HCT116 (cell line): Measurements from ENCODE around the gene TNRC18. TPM values are rescaled to one million over a fixed set of nuclear protein-coding genes. Genes with fewer than 3 reads are reported as not detected.
A peak's percentile ranks its signal among the peaks of the same experiment; 100 is the strongest.

ENCODE experiments used
- ATAC-seq: fragments of 200-7000 bp; cut with Tn5 transposase; 2 replicates; pipeline ENCODE4 v1.9.1; 2020; ENCODE audit warnings: mild to moderate bottlenecking, moderate library complexity
- BruUV-seq: library from RNA; stranded (reverse); fragments of 400-500 nt; replicated peaks from 2 replicates; lab custom pipeline; 2021; lab: Mats Ljungman, UMichigan
- CTCF ChIA-PET: fragments of 300-600 bp; sonication (Branson Sonifier 250); formaldehyde crosslinking; loops from one replicate; lab custom pipeline; 2021; ENCODE audit warnings: antibody characterized with exemption; lab: Charles Lee
- POLR2A ChIA-PET: fragments of 300-600, 350-600 bp; sonication (Branson Sonifier 250); formaldehyde crosslinking; loops from one replicate; lab custom pipeline; 2021; ENCODE audit warnings: antibody characterized with exemption; lab: Charles Lee
- RAD21 ChIA-PET, 2 experiments: fragments of 300-600 bp; sonication (Branson Sonifier 250); formaldehyde crosslinking; loops; one replicate each; lab custom pipeline; 2023; ENCODE audit warnings: low total read pairs in 2 of 2; ENCODE audit not compliant: uncharacterized antibody in 2 of 2, unreplicated experiment in 2 of 2, low non-redundant PET in 1 of 2; lab: Charles Lee
- DNase-seq: peaks from one replicate; pipeline ENCODE4 v3.0.0-alpha.2; 2010; ENCODE audit warnings: low read depth, low spot score
- H2AFZ ChIP-seq: fragments of 200-600 bp; shearing (Covaris generic), sonication (generic); 2 replicates; pipeline ENCODE4 v1.6.1; 2017; ENCODE audit warnings: low read depth, mixed run types, mixed read lengths, antibody characterized with exemption, low read length; ENCODE audit not compliant: poor library complexity, severe bottlenecking
- H3K27ac ChIP-seq: 2 replicates; pipeline ENCODE4 v1.5.1; 2012; ENCODE audit warnings: low read depth, low read length
- H3K27me3 ChIP-seq: fragments of 200-600 bp; sonication (generic); 2 replicates; pipeline ENCODE4 v1.6.1; 2016; ENCODE audit warnings: mixed run types, low read length, mixed read lengths; ENCODE audit not compliant: insufficient read depth
- H3K36me3 ChIP-seq, 2 experiments: fragments of 200-500 bp in 1 of 2; fragments of 200-600 bp in 1 of 2; sonication (Bioruptor generic) in 1 of 2; sonication (generic) in 1 of 2; 2 replicates each; pipeline versions ENCODE4 v1.5.1 to v1.6.1; 2014 to 2016; ENCODE audit warnings: low read length in 2 of 2, inconsistent platforms in 1 of 2, mixed read lengths in 1 of 2, mixed run types in 1 of 2; ENCODE audit not compliant: insufficient read depth in 2 of 2, control insufficient read depth in 1 of 2
- H3K4me1 ChIP-seq, 2 experiments: fragments of 200-600 bp in 1 of 2; sonication (generic) in 1 of 2; 2 replicates each; pipeline versions ENCODE4 v1.5.1 to v1.6.1; 2012 to 2017; ENCODE audit warnings: low read length in 2 of 2, inconsistent platforms in 1 of 2, mild to moderate bottlenecking in 1 of 2, mixed read lengths in 1 of 2, mixed run types in 1 of 2, moderate library complexity in 1 of 2; ENCODE audit not compliant: insufficient read depth in 2 of 2, control insufficient read depth in 1 of 2
- H3K4me2 ChIP-seq: fragments of 200-600 bp; sonication (generic); 2 replicates; pipeline ENCODE4 v1.6.1; 2017; ENCODE audit warnings: mixed run types, low read length, mixed read lengths
- H3K4me3 ChIP-seq, 2 experiments: fragments of 200-600 bp in 1 of 2; sonication (generic) in 1 of 2; replicated peaks in 1 of 2; 2 replicates each; pipeline ENCODE4 v1.5.1; 2011 to 2016; ENCODE audit warnings: low read length in 2 of 2, control low read depth in 1 of 2, low read depth in 1 of 2, mild to moderate bottlenecking in 1 of 2, mixed read lengths in 1 of 2, mixed run types in 1 of 2
- H3K79me2 ChIP-seq: fragments of 200-600 bp; sonication (generic); 2 replicates; pipeline ENCODE4 v1.6.1; 2017; ENCODE audit warnings: mild to moderate bottlenecking, mixed run types, low read length, moderate library complexity, mixed read lengths; ENCODE audit not compliant: insufficient read depth
- H3K9ac ChIP-seq: fragments of 200-600 bp; sonication (generic); 2 replicates; pipeline ENCODE4 v1.6.1; 2016; ENCODE audit warnings: low read length, mixed read lengths
- H3K9me2 ChIP-seq: fragments of 200-600 bp; sonication (generic), shearing (Covaris generic); 2 replicates; pipeline ENCODE4 v1.6.1; 2017; ENCODE audit warnings: mixed run types, mild to moderate bottlenecking, moderate library complexity; ENCODE audit not compliant: insufficient read depth
- H3K9me3 ChIP-seq, 2 experiments: fragments of 200-500 bp in 1 of 2; fragments of 200-600 bp in 1 of 2; sonication (Bioruptor generic) in 1 of 2; sonication (generic) in 1 of 2; 2 replicates each; pipeline ENCODE4 v1.6.1; 2014 to 2017; ENCODE audit warnings: low read length in 2 of 2, mixed read lengths in 2 of 2, inconsistent platforms in 1 of 2, low read depth in 1 of 2, mild to moderate bottlenecking in 1 of 2, mixed run types in 1 of 2, moderate library complexity in 1 of 2; ENCODE audit not compliant: control insufficient read depth in 1 of 2, insufficient read depth in 1 of 2
- H4K20me1 ChIP-seq: fragments of 200-600 bp; sonication (generic), shearing (Covaris generic); 2 replicates; pipeline ENCODE4 v1.6.1; 2017; ENCODE audit warnings: mixed run types, mild to moderate bottlenecking, moderate library complexity; ENCODE audit not compliant: insufficient read depth
- CBX3 ChIP-seq: IDR thresholded peaks from 2 replicates; pipeline ENCODE4 v1.6.1; 2012; ENCODE audit warnings: low read depth
- CEBPB ChIP-seq: IDR thresholded peaks from 2 replicates; pipeline ENCODE4 v1.6.1; 2012; ENCODE audit warnings: low read depth
- ELF1 ChIP-seq: IDR thresholded peaks from 2 replicates; pipeline ENCODE4 v1.6.1; 2012; ENCODE audit warnings: low read depth, borderline replicate concordance
- EZH2 ChIP-seq: fragments of 200-600 bp; sonication (generic); IDR thresholded peaks from 2 replicates; pipeline ENCODE4 v1.6.1; 2017; ENCODE audit warnings: antibody characterized with exemption, mixed run types
- POLR2A ChIP-seq: IDR thresholded peaks from 2 replicates; pipeline ENCODE4 v1.7.0; 2011; ENCODE audit warnings: borderline replicate concordance; ENCODE audit not compliant: insufficient read depth, insufficient read length; ENCODE audit errors: extremely low read depth
- RAD21 ChIP-seq: IDR thresholded peaks from 2 replicates; pipeline ENCODE4 v1.6.1; 2012; ENCODE audit warnings: low read depth, mild to moderate bottlenecking
- SIN3A ChIP-seq: IDR thresholded peaks from 2 replicates; pipeline ENCODE4 v1.6.1; 2012; ENCODE audit warnings: low read depth
- SP1 ChIP-seq: IDR thresholded peaks from 2 replicates; pipeline ENCODE4 v1.6.1; 2012; ENCODE audit warnings: low read depth
- TCF7L2 ChIP-seq: IDR thresholded peaks from 2 replicates; pipeline ENCODE4 v1.7.0; 2011; ENCODE audit warnings: borderline replicate concordance, inconsistent platforms; ENCODE audit not compliant: insufficient read depth, insufficient read length; ENCODE audit errors: extremely low read depth
- YY1 ChIP-seq: IDR thresholded peaks from 2 replicates; pipeline ENCODE4 v1.6.1; 2011; ENCODE audit warnings: low read length, low read depth, moderate library complexity, mild to moderate bottlenecking; ENCODE audit not compliant: insufficient replicate concordance; ENCODE audit errors: extremely low read depth
- intact Hi-C: fragments of 100-400 bp; cut with micrococcal nuclease; formaldehyde crosslinking; loops from 2 replicates; pipeline ENCODE4 v1.10.0; 2022
- total RNA-seq: library from RNA; stranded (reverse); gene quantifications from one replicate; pipeline ENCODE4 v1.2.1, GENCODE V29; 2021; ENCODE audit not compliant: unreplicated experiment
- TF ChIP-seq, protein P1 (sequence below): IDR thresholded peaks from 2 replicates; pipeline ENCODE4 v1.6.1; 2012; ENCODE audit warnings: low read depth
- TF ChIP-seq, protein P2 (sequence below): IDR thresholded peaks from 2 replicates; pipeline ENCODE4 v1.6.1; 2012
- TF ChIP-seq, protein P3 (sequence below): IDR thresholded peaks from 2 replicates; pipeline ENCODE4 v1.6.1; 2011; ENCODE audit warnings: mild to moderate bottlenecking, low read length, moderate library complexity; ENCODE audit not compliant: insufficient replicate concordance; ENCODE audit errors: extremely low read depth
- TF ChIP-seq, protein P4 (sequence below): IDR thresholded peaks from 2 replicates; pipeline ENCODE4 v1.6.1; 2012
- TF ChIP-seq, protein P5 (sequence below), 3 experiments: fragments of 200-600 bp in 1 of 3; sonication (generic) in 1 of 3; IDR thresholded peaks in 2 of 3; conservative IDR thresholded peaks in 1 of 3; 2 replicates each; pipeline ENCODE4 v1.5.1; 2012 to 2017; ENCODE audit warnings: low read depth in 2 of 3, low read length in 2 of 3, antibody characterized with exemption in 1 of 3, borderline replicate concordance in 1 of 3, control low read depth in 1 of 3, mild to moderate bottlenecking in 1 of 3, mixed read lengths in 1 of 3, mixed run types in 1 of 3, moderate library complexity in 1 of 3; ENCODE audit not compliant: insufficient read depth in 1 of 3

Gene TNRC18
- total RNA-seq, 1 experiment from 2014 or later: 101 TPM

DNA sequence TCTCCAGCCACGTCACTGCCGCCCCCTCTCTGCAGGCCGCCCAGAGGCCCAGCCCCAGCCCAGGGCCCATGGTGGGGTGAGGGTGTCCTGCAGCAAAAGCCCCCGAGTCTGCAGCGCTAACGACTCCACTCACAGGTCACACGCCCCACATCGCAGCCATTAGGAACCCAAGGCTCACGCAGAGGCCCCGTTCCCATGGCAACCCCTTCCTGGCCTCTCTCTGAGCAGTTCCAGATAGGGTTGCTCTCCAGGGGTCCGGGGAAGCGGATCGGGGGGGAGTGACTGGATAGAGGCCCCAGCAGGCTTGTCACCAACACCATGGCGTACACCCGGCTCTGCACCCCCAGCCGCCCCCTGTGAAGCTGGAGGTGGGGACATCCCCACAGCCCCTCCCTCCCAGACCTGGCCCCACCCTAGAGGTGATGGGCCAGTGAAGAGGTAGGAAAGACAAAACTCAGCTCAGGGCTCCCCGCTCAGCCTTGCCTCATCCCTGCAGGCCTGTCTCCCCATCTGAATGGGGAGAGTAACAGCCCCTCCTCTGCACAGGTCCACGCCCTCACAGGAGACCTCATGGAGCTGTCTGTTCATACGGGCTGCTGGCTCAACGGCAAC is 41.2 kb downstream of the TNRC18 start:
- H3K4me3 ChIP-seq: no peak overlapping the region
- H2AFZ ChIP-seq: no peak overlapping the region
- H3K36me3 ChIP-seq: peaks cover 4 to 17% of the 10 kb centered on the region in 2 experiments; a peak in 2 of 4 replicates
- peaks cover 87% of the 10 kb centered on the region for H3K79me2 ChIP-seq
- ChIA-PET RAD21 (no interaction called here), CTCF (no interaction called here), POLR2A (interaction anchor here (1.5 kb wide), 1 partner anchor 14 kb away, joined by 5 read pairs; no protein-coding TSS in a partner anchor)
- H3K4me1 ChIP-seq: peaks cover 0 to 5% of the 10 kb centered on the region in 2 experiments; a peak in 2 of 4 replicates
- TF ChIP-seq EZH2 (no peak), ELF1 (no peak), POLR2A (no peak), SIN3A (no peak), TCF7L2 (no peak), CEBPB (no peak), RAD21 (no peak), YY1 (no peak), SP1 (no peak), CBX3 (no peak)
- TF ChIP-seq, protein P1, sequence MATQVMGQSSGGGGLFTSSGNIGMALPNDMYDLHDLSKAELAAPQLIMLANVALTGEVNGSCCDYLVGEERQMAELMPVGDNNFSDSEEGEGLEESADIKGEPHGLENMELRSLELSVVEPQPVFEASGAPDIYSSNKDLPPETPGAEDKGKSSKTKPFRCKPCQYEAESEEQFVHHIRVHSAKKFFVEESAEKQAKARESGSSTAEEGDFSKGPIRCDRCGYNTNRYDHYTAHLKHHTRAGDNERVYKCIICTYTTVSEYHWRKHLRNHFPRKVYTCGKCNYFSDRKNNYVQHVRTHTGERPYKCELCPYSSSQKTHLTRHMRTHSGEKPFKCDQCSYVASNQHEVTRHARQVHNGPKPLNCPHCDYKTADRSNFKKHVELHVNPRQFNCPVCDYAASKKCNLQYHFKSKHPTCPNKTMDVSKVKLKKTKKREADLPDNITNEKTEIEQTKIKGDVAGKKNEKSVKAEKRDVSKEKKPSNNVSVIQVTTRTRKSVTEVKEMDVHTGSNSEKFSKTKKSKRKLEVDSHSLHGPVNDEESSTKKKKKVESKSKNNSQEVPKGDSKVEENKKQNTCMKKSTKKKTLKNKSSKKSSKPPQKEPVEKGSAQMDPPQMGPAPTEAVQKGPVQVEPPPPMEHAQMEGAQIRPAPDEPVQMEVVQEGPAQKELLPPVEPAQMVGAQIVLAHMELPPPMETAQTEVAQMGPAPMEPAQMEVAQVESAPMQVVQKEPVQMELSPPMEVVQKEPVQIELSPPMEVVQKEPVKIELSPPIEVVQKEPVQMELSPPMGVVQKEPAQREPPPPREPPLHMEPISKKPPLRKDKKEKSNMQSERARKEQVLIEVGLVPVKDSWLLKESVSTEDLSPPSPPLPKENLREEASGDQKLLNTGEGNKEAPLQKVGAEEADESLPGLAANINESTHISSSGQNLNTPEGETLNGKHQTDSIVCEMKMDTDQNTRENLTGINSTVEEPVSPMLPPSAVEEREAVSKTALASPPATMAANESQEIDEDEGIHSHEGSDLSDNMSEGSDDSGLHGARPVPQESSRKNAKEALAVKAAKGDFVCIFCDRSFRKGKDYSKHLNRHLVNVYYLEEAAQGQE: no peak
- TF ChIP-seq, protein P2, sequence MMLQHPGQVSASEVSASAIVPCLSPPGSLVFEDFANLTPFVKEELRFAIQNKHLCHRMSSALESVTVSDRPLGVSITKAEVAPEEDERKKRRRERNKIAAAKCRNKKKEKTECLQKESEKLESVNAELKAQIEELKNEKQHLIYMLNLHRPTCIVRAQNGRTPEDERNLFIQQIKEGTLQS: no peak
- TF ChIP-seq, protein P3, sequence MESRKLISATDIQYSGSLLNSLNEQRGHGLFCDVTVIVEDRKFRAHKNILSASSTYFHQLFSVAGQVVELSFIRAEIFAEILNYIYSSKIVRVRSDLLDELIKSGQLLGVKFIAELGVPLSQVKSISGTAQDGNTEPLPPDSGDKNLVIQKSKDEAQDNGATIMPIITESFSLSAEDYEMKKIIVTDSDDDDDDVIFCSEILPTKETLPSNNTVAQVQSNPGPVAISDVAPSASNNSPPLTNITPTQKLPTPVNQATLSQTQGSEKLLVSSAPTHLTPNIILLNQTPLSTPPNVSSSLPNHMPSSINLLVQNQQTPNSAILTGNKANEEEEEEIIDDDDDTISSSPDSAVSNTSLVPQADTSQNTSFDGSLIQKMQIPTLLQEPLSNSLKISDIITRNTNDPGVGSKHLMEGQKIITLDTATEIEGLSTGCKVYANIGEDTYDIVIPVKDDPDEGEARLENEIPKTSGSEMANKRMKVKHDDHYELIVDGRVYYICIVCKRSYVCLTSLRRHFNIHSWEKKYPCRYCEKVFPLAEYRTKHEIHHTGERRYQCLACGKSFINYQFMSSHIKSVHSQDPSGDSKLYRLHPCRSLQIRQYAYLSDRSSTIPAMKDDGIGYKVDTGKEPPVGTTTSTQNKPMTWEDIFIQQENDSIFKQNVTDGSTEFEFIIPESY: no peak
- TF ChIP-seq, protein P4, sequence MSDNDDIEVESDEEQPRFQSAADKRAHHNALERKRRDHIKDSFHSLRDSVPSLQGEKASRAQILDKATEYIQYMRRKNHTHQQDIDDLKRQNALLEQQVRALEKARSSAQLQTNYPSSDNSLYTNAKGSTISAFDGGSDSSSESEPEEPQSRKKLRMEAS: no peak
- TF ChIP-seq, protein P5, sequence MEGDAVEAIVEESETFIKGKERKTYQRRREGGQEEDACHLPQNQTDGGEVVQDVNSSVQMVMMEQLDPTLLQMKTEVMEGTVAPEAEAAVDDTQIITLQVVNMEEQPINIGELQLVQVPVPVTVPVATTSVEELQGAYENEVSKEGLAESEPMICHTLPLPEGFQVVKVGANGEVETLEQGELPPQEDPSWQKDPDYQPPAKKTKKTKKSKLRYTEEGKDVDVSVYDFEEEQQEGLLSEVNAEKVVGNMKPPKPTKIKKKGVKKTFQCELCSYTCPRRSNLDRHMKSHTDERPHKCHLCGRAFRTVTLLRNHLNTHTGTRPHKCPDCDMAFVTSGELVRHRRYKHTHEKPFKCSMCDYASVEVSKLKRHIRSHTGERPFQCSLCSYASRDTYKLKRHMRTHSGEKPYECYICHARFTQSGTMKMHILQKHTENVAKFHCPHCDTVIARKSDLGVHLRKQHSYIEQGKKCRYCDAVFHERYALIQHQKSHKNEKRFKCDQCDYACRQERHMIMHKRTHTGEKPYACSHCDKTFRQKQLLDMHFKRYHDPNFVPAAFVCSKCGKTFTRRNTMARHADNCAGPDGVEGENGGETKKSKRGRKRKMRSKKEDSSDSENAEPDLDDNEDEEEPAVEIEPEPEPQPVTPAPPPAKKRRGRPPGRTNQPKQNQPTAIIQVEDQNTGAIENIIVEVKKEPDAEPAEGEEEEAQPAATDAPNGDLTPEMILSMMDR (IDR thresholded peaks at IDR 0.05 in 2 of 3, conservative IDR thresholded peaks at IDR 0.05 in 1 of 3; ENCODE audit: borderline replicate concordance in 1 of 3, insufficient read depth in 1 of 3, low read depth in 2 of 3, low read length in 2 of 3): no peak
- ATAC-seq: peak; percentile 38; the same call in 1 of the 2 replicates
- H3K9me2 ChIP-seq: no peaks in the 10 kb centered on the region
- intact Hi-C loops: no loop called here
- no peak overlapping the region for H3K4me2 ChIP-seq
- no peaks in the 10 kb centered on the region for H4K20me1 ChIP-seq
- BruUV-seq: no TSS peak
- no peak overlapping the region for H3K27ac ChIP-seq
- H3K27me3 ChIP-seq: no peaks in the 10 kb centered on the region
- H3K9ac ChIP-seq: no peak overlapping the region
- no peaks in the 10 kb centered on the region for H3K9me3 ChIP-seq
- no peak for DNase-seq
